Keratinocyte (primary cell): Measurements from ENCODE around the gene LRRC47. TPM values are rescaled to one million over a fixed set of nuclear protein-coding genes. Genes with fewer than 3 reads are reported as not detected.

Source experiments
- DNase-seq: peaks from one replicate; pipeline ENCODE4 v3.0.0-alpha.2; 2011; ENCODE audit warnings: low read depth, missing footprints, low spot score
- FAIRE-seq: peaks from 2 replicates; lab custom pipeline; 2011; peaks lifted over from hg19 to GRCh38; lab: Jason Lieb, UNC
- H2AFZ ChIP-seq: 2 replicates; pipeline ENCODE4 v1.6.0; 2012; ENCODE audit warnings: low read length, control low read depth, inconsistent platforms; ENCODE audit not compliant: control insufficient read depth
- H3K27ac ChIP-seq: 2 replicates; pipeline ENCODE4 v1.5.1; 2011; ENCODE audit warnings: low read length; ENCODE audit not compliant: control insufficient read depth, insufficient read depth
- H3K27me3 ChIP-seq: 3 replicates; pipeline ENCODE4 v1.6.0; 2011; ENCODE audit warnings: low read length; ENCODE audit not compliant: control insufficient read depth, insufficient read depth; ENCODE audit errors: extremely low read depth
- H3K36me3 ChIP-seq, 2 experiments: 2 replicates in 1 of 2; 3 replicates in 1 of 2; pipeline ENCODE4 v1.5.1; 2011; ENCODE audit warnings: low read length in 2 of 2, mild to moderate bottlenecking in 1 of 2; ENCODE audit not compliant: control insufficient read depth in 2 of 2, insufficient read depth in 2 of 2; ENCODE audit errors: extremely low read depth in 1 of 2
- H3K4me1 ChIP-seq: 3 replicates; pipeline ENCODE4 v1.5.1; 2011; ENCODE audit warnings: low read length; ENCODE audit not compliant: control insufficient read depth, insufficient read depth; ENCODE audit errors: extremely low read depth
- H3K4me2 ChIP-seq: 3 replicates; pipeline ENCODE4 v1.6.0; 2011; ENCODE audit warnings: low read depth, low read length; ENCODE audit not compliant: control insufficient read depth, insufficient read depth; ENCODE audit errors: extremely low read depth
- H3K4me3 ChIP-seq, 3 experiments: fragments of 200-600 bp in 1 of 3; sonication (generic) in 1 of 3; 2 replicates in 2 of 3; 3 replicates in 1 of 3; pipeline ENCODE4 v1.5.1; 2011 to 2016; ENCODE audit warnings: low read length in 3 of 3, mild to moderate bottlenecking in 3 of 3, control low read depth in 2 of 3, inconsistent platforms in 1 of 3, low read depth in 1 of 3, mixed read lengths in 1 of 3, mixed run types in 1 of 3, moderate library complexity in 1 of 3; ENCODE audit not compliant: control insufficient read depth in 2 of 3, insufficient read depth in 2 of 3; ENCODE audit errors: extremely low read depth in 1 of 3
- H3K79me2 ChIP-seq: 2 replicates; pipeline ENCODE4 v1.6.0; 2012; ENCODE audit warnings: low read length; ENCODE audit not compliant: control insufficient read depth, insufficient read depth
- H3K9ac ChIP-seq: 3 replicates; pipeline ENCODE4 v1.6.0; 2011; ENCODE audit warnings: low read length; ENCODE audit not compliant: control insufficient read depth, insufficient read depth; ENCODE audit errors: extremely low read depth
- H3K9me1 ChIP-seq: 3 replicates; pipeline ENCODE4 v1.6.0; 2011; ENCODE audit warnings: low read length; ENCODE audit not compliant: control insufficient read depth, insufficient read depth; ENCODE audit errors: extremely low read depth
- H3K9me3 ChIP-seq: 2 replicates; pipeline ENCODE4 v1.5.1; 2012; ENCODE audit warnings: low read depth, low read length; ENCODE audit not compliant: control insufficient read depth
- H4K20me1 ChIP-seq: 3 replicates; pipeline ENCODE4 v1.6.0; 2011; ENCODE audit warnings: low read length; ENCODE audit not compliant: control insufficient read depth, insufficient read depth; ENCODE audit errors: extremely low read depth
- EZH2 ChIP-seq: IDR thresholded peaks from one replicate; pipeline ENCODE4 v1.6.1; 2012; ENCODE audit warnings: inconsistent platforms, mild to moderate bottlenecking, low read length, moderate library complexity
- dilution Hi-C: fragments of 300-500 bp; cut with MboI; formaldehyde crosslinking; loops from one replicate; pipeline ENCODE4 v1.7.0; 2020; ENCODE audit warnings: low sequenced_read_pairs; ENCODE audit not compliant: extremely low pct_ligation_motif_present
- polyA plus RNA-seq, 5 experiments: library from polyadenylated mRNA; depleted of rRNA in 3 of 5; stranded (reverse) in 3 of 5; stranded (forward) in 1 of 5; unstranded in 1 of 5; fragments of >200 nt; gene quantifications; 1 replicate in 1 of 5; 2 replicates in 3 of 5; 3 replicates in 1 of 5; pipeline versions ENCODE4 v1.2.1 to v1.2.3, GENCODE V29; 2011 to 2012; ENCODE audit warnings: missing spikeins in 2 of 5, low read depth in 1 of 5, low replicate concordance in 1 of 5
- TF ChIP-seq, protein P1 (sequence below), 3 experiments: IDR thresholded peaks in 1 of 3; conservative IDR thresholded peaks in 1 of 3; optimal IDR thresholded peaks in 1 of 3; 2 replicates in 2 of 3; 3 replicates in 1 of 3; pipeline versions ENCODE3 to v1.5.1; 2011; ENCODE audit warnings: low read length in 3 of 3, mild to moderate bottlenecking in 3 of 3, moderate library complexity in 2 of 3, control low read depth in 1 of 3, inconsistent platforms in 1 of 3; ENCODE audit not compliant: insufficient read depth in 2 of 3; ENCODE audit errors: extremely low read depth in 1 of 3

LRRC47 gene
- polyA plus RNA-seq, 1 donor (not counting 4 experiments of a cell fraction or from before 2014, with no cell fraction given) = 40.1 TPM

- peaks cover 27 to 39% of the 10 kb centered on the region in 2 experiments for H3K36me3 ChIP-seq
- no peak overlapping the region for H3K9ac ChIP-seq
- H3K4me2 ChIP-seq = no peak overlapping the region
- no peak overlapping the region for H3K4me3 ChIP-seq
- peaks cover 5% of the 10 kb centered on the region for H3K4me1 ChIP-seq
- H4K20me1 ChIP-seq = no peaks in the 10 kb centered on the region
- no peak overlapping the region for H2AFZ ChIP-seq
- no peaks in the 10 kb centered on the region for H3K79me2 ChIP-seq
- H3K27ac ChIP-seq = no peak overlapping the region
- no peaks in the 10 kb centered on the region for H3K9me3 ChIP-seq
- dilution Hi-C loops = no loop called here
- TF ChIP-seq, protein P1, sequence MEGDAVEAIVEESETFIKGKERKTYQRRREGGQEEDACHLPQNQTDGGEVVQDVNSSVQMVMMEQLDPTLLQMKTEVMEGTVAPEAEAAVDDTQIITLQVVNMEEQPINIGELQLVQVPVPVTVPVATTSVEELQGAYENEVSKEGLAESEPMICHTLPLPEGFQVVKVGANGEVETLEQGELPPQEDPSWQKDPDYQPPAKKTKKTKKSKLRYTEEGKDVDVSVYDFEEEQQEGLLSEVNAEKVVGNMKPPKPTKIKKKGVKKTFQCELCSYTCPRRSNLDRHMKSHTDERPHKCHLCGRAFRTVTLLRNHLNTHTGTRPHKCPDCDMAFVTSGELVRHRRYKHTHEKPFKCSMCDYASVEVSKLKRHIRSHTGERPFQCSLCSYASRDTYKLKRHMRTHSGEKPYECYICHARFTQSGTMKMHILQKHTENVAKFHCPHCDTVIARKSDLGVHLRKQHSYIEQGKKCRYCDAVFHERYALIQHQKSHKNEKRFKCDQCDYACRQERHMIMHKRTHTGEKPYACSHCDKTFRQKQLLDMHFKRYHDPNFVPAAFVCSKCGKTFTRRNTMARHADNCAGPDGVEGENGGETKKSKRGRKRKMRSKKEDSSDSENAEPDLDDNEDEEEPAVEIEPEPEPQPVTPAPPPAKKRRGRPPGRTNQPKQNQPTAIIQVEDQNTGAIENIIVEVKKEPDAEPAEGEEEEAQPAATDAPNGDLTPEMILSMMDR (optimal IDR thresholded peaks at IDR 0.05 in 1 of 3, IDR thresholded peaks at IDR 0.05 in 1 of 3, conservative IDR thresholded peaks at IDR 0.05 in 1 of 3; ENCODE audit: extremely low read depth in 1 of 3, insufficient read depth in 2 of 3, low read length in 3 of 3) = no peak
- no peak for TF ChIP-seq EZH2
- H3K9me1 ChIP-seq = no peaks in the 10 kb centered on the region
- no peak for FAIRE-seq
- DNase-seq = no peak
- no peaks in the 10 kb centered on the region for H3K27me3 ChIP-seq
These were observed 28.4 kb upstream of the LRRC47 start for GRCh38 chr1:3824650-3825049.

GRCh38 chr1:3822421-3822820, 26.1 kb upstream of the LRRC47 start:
- H3K4me2 ChIP-seq = no peak overlapping the region
- H2AFZ ChIP-seq = no peak overlapping the region
- no peaks in the 10 kb centered on the region for H3K9me3 ChIP-seq
- H3K27me3 ChIP-seq = no peaks in the 10 kb centered on the region
- no peak overlapping the region for H3K4me3 ChIP-seq
- no peaks in the 10 kb centered on the region for H3K79me2 ChIP-seq
- TF ChIP-seq, protein P1 (optimal IDR thresholded peaks at IDR 0.05 in 1 of 3, IDR thresholded peaks at IDR 0.05 in 1 of 3, conservative IDR thresholded peaks at IDR 0.05 in 1 of 3; ENCODE audit: extremely low read depth in 1 of 3, insufficient read depth in 2 of 3, low read length in 3 of 3) = no peak
- no peak for TF ChIP-seq EZH2
- dilution Hi-C loops = no loop called here
- DNase-seq = no peak
- H4K20me1 ChIP-seq = no peaks in the 10 kb centered on the region
- H3K4me1 ChIP-seq = peaks cover 12% of the 10 kb centered on the region
- H3K9ac ChIP-seq = no peak overlapping the region
- H3K9me1 ChIP-seq = no peaks in the 10 kb centered on the region
- peaks cover 18 to 32% of the 10 kb centered on the region in 2 experiments for H3K36me3 ChIP-seq
- FAIRE-seq = no peak
- H3K27ac ChIP-seq = no peak overlapping the region
